M059J (cell line): ENCODE measurements around the gene OR5D14. TPM values are rescaled to one million over a fixed set of nuclear protein-coding genes. Genes with fewer than 3 reads are reported as not detected.

Experiments used
- DNase-seq: peaks from one replicate; pipeline ENCODE4 v3.0.0-alpha.2; 2012; ENCODE audit warnings: low read depth
- total RNA-seq: library from RNA; depleted of rRNA; stranded (reverse); fragments of >200 nt; shearing (Covaris generic); gene quantifications from 2 replicates; pipeline ENCODE4 v1.2.3, GENCODE V29; 2014; rRNA removed

The OR5D14 gene
- not detected in 2 replicates for total RNA-seq

DNA sequence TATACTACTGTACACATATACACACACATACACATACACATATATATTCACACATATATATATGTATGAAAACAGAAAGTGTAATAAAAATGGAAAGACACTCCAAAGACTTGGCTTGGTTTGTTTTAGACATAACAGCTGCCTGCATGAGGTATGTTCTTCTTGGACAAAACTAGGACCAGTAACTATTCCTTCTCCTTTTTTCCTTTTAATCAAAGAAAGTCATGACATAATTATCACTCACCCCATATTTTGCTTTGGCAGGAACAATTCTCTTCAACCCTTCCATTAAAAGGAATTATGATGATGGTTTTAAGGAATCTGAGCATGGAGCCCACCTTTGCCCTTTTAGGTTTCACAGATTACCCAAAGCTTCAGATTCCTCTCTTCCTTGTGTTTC, at the start of gene OR5D14:
Gene OR5D14 (plus strand): TSS at position 301 of the 400 bp plus-strand sequence. CDS start 0 bp downstream, at position 301.
- DNase-seq = no peak

DNA sequence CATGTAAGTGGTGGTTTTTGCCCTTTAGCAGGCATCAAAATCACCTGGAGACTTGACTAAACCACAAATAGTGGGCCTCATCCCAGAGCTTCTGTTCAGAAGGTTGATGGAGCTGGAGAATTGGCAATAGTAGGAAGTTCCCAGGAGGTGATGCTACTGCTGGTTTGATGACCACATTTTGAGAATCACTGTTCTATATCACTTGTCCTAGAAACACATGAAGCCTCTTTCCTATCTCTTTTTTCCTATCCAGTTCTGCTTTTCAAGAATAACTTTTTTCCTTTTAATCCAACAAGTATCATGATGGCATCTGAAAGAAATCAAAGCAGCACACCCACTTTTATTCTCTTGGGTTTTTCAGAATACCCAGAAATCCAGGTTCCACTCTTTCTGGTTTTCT, 22.2 kb upstream of the OR5D14 start, which contains the start of gene OR5D13:
Gene OR5D13 (plus strand): TSS at position 301 of the 400 bp plus-strand sequence. CDS start 0 bp downstream, at position 301.
- no peak for DNase-seq

DNA sequence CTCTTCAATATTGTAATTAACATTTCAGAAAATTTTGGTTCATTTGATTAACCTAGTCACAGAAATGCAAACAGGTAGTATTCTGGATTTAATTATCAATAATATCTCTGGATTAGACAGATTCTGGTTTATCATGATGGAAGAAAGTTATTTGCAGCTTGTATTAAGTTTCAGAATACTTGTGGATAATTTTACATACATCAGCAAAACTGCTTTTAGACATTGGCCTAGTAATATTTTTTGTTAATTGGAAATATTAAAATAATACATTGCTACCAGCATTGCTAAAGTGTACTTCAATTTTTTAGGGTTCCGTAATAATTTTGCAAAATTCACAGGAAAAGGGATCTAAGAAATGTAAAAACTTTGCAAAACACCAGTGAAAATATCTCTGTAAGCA, 3.8 kb upstream of the OR5D14 start:
- DNase-seq = no peak

- DNase-seq = no peak
Observed at GRCh38 chr11:55793321-55793720, 2.0 kb upstream of the OR5D14 start.

- no peak for DNase-seq
Observed at GRCh38 chr11:55806248-55806647, 10.9 kb downstream of the OR5D14 start.

DNA sequence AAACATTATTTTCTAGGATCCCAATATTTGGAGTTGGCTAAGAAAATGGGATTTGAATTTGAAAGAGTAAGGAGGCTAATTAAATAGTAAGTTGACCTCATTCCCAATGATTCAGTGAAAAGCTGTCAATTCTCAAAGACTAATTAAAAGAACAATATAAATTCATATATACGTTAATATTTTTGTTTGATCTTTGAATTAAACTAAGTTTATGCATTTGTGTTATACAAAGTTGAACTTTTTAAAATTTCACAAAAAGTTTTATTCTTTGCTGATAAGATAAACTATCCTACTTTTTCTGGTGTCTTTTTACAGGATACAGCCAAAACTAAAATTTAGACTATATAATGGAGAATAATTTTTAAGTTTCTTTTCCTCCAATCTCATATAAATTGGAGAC, 15.7 kb downstream of the OR5D14 start, which contains the start of gene OR5L1:
Gene OR5L1 (plus strand): TSS at position 301 of the 400 bp plus-strand sequence. CDS start 100 bp downstream, outside the sequence.
- no peak for DNase-seq

DNA sequence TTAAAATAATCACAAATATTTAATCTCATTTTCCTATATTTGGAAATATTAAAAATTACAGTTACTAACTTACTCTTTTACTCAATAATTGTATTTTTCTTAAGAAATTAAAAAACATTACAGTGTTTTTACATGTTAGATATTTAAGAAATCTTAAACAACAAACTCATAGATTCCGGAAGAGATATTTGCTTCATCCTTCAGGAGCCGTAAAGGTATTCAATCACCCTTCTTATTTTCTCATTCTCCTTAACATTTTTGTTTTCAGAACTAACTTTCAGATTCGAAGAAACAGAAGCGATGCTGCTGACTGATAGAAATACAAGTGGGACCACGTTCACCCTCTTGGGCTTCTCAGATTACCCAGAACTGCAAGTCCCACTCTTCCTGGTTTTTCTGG, 24.0 kb downstream of the OR5D14 start, which contains the start of gene OR5D18:
Gene OR5D18 (plus strand): TSS at position 301 of the 400 bp plus-strand sequence. CDS start 0 bp downstream, at position 301.
- DNase-seq = no peak

- DNase-seq = no peak
Observed at GRCh38 chr11:55826919-55827318, 31.6 kb downstream of the OR5D14 start, which contains the start of gene OR5L2. TSS of gene OR5L2 (plus strand) at chr11:55827219. CDS start at chr11:55827219, 0 bp downstream.

GRCh38 chr11:55838452-55838851, 43.1 kb downstream of the OR5D14 start, which contains the start of gene OR5D16:
TSS of gene OR5D16 (plus strand) at chr11:55838752. CDS start at chr11:55838752, 0 bp downstream.
- DNase-seq = no peak

Other genes with a start within 250 kb of the OR5D14 start
- not detected in 2 replicates for gene OR4C15, start 241.1 kb upstream of the OR5D14 start, total RNA-seq
- not detected in 2 replicates for gene OR4C16, start 223.4 kb upstream of the OR5D14 start, total RNA-seq
- not detected in 2 replicates for gene OR4C11, start 187.9 kb upstream of the OR5D14 start, total RNA-seq
- not detected in 2 replicates for gene OR4P4, start 160.4 kb upstream of the OR5D14 start, total RNA-seq
- gene OR4S2, start 147.2 kb upstream of the OR5D14 start, total RNA-seq = not detected in 2 replicates
- not detected in 2 replicates for gene OR4C6, start 133.4 kb upstream of the OR5D14 start, total RNA-seq
- not detected in 2 replicates for gene OR5D13, start 22.1 kb upstream of the OR5D14 start, total RNA-seq
- gene OR5L1, start 15.8 kb downstream of the OR5D14 start, total RNA-seq = not detected in 2 replicates
- not detected in 2 replicates for gene OR5D18, start 24.1 kb downstream of the OR5D14 start, total RNA-seq
- gene OR5L2, start 31.7 kb downstream of the OR5D14 start, total RNA-seq = not detected in 2 replicates
- gene OR5D16, start 43.2 kb downstream of the OR5D14 start, total RNA-seq = not detected in 2 replicates
- not detected in 2 replicates for gene TRIM51, start 87.7 kb downstream of the OR5D14 start, total RNA-seq
- gene OR5W2, start 119.0 kb downstream of the OR5D14 start, total RNA-seq = not detected in 2 replicates
- not detected in 2 replicates for gene OR5I1, start 140.8 kb downstream of the OR5D14 start, total RNA-seq
- gene OR10AG1, start 174.4 kb downstream of the OR5D14 start, total RNA-seq = not detected in 2 replicates
- not detected in 2 replicates for gene OR5F1, start 199.1 kb downstream of the OR5D14 start, total RNA-seq
- not detected in 2 replicates for gene OR5AS1, start 232.1 kb downstream of the OR5D14 start, total RNA-seq